Measurements from ENCODE around the gene SKAP2.

The SKAP2 gene

GRCh38 chr7:26673271-26673670, 191.1 kb downstream of the SKAP2 start:
- H3K27ac ChIP-seq = no peak overlapping the region
- no peak for DNase-seq (ENCODE audit: low read depth, low spot score)

DNA sequence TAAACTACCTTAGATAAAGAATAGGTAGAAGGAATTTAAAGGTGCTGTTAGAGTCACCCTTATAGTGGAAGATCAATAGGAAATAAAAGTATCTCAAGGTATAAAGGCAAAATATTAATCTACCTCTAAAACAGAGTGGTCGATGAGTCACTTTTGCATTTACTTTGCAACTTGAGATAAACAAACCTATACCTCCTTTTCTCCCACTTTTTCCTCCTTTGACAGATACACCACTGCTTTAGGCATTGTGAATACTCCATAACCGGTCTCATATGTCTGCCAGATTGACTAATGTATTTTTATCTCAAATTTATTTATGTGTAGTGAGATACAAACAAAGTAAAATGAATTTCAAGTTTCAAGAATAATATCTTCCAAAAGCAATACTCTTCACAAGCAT, 193.5 kb downstream of the SKAP2 start:
- no peak for DNase-seq (ENCODE audit: low read depth, low spot score)
- no peak overlapping the region for H3K27ac ChIP-seq

DNA sequence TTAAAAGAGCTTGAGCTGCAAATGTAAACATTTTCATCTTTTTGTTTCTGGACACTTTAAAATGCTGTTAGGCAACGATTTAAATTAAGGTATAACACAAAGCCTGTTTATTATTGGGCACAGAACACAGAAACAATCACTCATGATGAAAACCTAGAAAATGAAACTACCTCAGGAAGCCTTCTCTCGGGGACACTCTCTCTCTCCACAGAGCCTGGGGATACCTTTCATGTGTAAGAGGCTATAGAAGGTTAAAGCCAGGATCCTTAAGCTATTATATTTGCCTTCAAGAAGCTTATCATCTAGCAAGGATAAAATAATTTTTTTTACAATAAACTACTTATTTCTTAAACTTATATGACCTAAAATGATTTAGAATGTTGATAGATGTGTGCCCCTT, 194.1 kb downstream of the SKAP2 start:
- DNase-seq (ENCODE audit: low read depth, low spot score) = no peak

GRCh38 chr7:26668821-26669220, 195.6 kb downstream of the SKAP2 start:
- no peak for DNase-seq (ENCODE audit: low read depth, low spot score)
- no peak overlapping the region for H3K27ac ChIP-seq

More for the DNA sequence above, 194.1 kb downstream of the SKAP2 start:
- H3K27ac ChIP-seq = no peak overlapping the region

DNA sequence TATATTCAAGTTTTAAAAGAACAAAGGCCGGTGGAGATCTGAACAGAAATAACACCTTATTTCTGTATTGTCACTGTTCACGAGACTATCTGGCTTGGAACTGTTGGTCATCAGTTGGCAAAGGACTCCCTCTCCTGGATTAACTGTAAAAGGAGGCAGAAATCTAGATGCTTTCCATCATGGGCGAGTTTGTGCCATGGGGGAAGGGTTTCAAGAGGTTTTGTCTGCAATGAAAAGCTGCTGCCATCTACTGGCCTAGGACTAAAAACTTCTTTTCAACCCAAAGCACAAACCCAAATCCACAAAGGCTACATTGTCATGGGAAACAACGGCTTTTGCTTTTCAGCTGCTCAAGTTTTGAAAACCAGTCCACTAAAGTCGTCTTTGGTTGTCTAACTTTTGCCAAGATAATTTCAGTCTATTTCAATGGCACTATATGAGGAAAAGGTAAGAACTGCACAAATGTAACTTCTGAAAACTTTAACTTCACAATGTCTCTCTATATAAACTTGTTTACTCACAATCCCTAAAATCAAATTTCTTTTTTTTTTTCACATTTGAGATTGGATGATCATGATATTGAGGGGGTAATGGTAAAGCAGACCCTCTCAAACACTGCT, 196.8 kb downstream of the SKAP2 start:
- peak; percentile 34 for DNase-seq (ENCODE audit: low read depth, low spot score)
- H3K27ac ChIP-seq = no peak overlapping the region

DNA sequence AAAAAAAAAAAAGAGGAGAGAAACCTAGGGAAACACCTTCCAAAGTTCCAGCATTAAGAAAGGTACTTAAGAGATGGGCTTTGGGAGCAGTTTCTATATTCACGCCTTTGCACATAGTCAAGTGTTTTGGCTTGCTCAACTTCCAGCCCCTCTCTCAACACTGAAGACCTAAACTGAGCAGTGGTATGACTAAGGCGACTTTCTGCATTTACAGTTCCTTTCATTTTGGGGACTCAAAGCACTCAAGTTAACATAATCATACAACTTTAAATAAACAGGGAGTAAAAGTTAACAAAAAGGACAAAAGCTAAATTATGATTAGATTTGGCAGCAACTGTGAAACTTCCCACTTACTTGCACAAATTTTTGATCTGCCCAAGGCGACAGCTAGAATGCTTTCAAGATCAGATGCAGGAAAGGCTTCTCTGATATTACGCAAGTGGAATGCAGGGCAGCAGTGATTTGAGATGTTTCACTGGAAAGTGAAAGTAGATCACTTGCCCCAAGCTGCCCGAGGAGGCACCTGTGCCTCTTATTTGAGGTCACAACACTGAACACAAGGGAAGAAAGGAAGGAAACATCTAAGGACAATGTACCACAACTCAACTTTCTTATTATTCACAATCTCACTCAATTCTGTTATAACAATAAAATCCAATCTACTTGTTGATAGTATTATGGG, 199.5 kb downstream of the SKAP2 start:
- no peak for DNase-seq (ENCODE audit: low read depth, low spot score)
- H3K27ac ChIP-seq = no peak overlapping the region

GRCh38 chr7:26664274-26664673, 200.1 kb downstream of the SKAP2 start:
- no peak for DNase-seq (ENCODE audit: low read depth, low spot score)

GRCh38 chr7:26663874-26664273, 200.5 kb downstream of the SKAP2 start:
- no peak overlapping the region for H3K27ac ChIP-seq
- DNase-seq (ENCODE audit: low read depth, low spot score) = no peak

More at GRCh38 chr7:26664274-26664673, 200.1 kb downstream of the SKAP2 start:
- no peak overlapping the region for H3K27ac ChIP-seq

DNA sequence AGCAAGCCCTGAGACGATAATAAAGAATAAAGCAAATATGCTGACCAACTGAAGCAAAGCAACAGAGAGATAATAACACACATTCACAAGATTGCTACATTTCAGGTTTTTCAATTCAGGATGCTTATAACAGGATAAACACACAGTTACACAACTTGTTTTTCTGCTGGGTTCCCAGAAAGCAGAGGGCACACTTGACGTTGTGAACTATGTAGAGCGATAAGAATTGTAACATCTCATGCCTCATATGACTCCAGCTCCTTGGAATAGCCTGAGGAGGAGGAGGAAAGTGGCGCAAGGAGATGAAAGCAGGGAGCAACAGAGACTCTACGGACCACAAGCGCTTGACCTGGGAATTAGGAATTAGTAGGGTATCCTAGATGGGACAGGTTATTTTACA, 201.7 kb downstream of the SKAP2 start:
- H3K27ac ChIP-seq = no peak overlapping the region
- DNase-seq (ENCODE audit: low read depth, low spot score) = no peak

GRCh38 chr7:26659121-26659520, 205.3 kb downstream of the SKAP2 start:
- no peak overlapping the region for H3K27ac ChIP-seq
- no peak for DNase-seq (ENCODE audit: low read depth, low spot score)

- no peak for DNase-seq (ENCODE audit: low read depth, low spot score)
- no peak overlapping the region for H3K27ac ChIP-seq
Measured at GRCh38 chr7:26658389-26659084, 205.9 kb downstream of the SKAP2 start.

GRCh38 chr7:26657686-26658388, 206.6 kb downstream of the SKAP2 start:
- H3K27ac ChIP-seq = no peak overlapping the region
- DNase-seq (ENCODE audit: low read depth, low spot score) = no peak

DNA sequence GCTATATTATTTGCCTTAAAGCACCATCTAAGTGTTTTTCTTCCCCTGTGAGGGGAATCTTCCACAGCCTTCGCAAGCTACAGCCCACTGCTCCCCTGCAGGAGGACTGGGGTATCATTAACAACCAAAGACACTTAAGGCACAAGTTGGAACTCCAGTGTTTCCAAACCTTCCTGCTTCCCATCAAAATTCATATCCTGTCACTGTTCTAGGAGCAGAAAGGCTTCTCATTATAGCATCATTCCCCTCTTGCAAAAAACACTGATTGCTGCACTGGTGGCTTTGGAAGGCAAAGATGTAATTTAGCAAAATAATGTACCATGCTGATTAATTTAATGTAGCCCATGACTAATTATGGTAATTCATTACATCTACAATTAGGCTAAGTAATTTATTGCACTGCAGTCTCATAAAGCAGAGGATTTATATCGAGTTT, 207.2 kb downstream of the SKAP2 start:
- no peak for DNase-seq (ENCODE audit: low read depth, low spot score)
- no peak overlapping the region for H3K27ac ChIP-seq

DNA sequence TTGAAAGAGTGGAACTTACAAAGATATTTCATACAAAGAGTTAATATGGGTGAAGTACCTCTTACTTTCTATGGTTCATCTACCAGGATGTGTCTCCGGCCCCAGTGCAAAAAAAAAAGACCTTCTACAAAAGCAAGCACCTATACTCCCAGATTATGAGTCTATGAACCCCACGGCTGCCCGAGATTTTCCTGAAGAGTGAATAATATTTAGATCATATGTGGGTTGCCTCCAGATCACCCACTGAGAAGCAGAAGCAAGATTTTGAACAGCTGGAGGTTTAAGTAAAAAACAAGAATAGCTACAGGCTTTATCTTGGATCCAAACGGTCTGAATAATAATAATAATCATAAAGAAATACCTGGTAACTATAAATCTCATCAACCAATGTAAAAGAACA, 207.7 kb downstream of the SKAP2 start:
- no peak for DNase-seq (ENCODE audit: low read depth, low spot score)

GRCh38 chr7:26655781-26656180, 208.6 kb downstream of the SKAP2 start:
- no peak for DNase-seq (ENCODE audit: low read depth, low spot score)
- H3K27ac ChIP-seq = no peak overlapping the region

More for the DNA sequence above, 207.7 kb downstream of the SKAP2 start:
- H3K27ac ChIP-seq = no peak overlapping the region

DNA sequence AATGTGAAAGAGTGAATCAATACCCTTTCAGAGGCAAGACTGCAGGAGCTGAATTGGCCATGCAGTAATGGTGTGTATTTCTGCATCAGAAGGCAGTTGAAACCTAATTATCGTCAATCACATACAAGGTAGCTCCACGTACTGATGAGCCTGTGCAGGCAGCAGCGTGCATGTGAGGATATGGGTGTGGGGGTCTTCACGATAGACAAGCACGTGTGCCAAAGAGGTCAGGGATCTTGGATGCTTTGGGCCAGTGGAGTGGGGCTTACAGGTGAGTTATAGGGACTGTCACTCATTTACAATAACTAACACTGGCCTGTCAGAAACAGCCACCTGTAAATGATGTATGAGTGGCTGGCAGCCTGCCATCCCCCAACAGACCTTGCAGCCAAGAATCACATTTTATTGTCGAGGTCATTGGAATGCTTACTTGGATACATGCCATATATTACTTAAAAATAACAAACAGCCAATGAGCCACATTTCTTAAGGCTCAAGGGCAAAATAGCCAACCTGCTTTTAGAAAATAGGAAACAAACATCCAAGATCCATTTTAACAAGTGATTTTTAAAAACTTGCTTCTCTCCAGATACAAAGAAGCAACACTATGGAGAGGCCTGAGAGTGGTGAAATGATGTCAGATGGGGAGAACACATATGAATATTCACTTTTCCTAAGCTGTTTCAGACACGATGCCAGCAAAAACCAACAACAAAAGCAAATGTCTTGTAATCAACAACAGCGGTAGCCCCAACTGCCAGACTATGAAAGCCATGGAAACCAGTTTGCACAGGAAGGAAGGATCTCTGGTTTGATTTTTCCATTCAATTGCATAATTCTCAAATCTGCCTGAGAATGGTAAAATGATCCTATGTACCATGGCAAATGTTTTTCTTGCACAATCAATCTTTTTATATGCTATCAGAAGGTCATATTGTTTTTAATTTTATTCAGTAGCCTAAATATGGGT, 210.7 kb downstream of the SKAP2 start:
- no peak overlapping the region for H3K27ac ChIP-seq
- DNase-seq (ENCODE audit: low read depth, low spot score) = peak; percentile 24

DNA sequence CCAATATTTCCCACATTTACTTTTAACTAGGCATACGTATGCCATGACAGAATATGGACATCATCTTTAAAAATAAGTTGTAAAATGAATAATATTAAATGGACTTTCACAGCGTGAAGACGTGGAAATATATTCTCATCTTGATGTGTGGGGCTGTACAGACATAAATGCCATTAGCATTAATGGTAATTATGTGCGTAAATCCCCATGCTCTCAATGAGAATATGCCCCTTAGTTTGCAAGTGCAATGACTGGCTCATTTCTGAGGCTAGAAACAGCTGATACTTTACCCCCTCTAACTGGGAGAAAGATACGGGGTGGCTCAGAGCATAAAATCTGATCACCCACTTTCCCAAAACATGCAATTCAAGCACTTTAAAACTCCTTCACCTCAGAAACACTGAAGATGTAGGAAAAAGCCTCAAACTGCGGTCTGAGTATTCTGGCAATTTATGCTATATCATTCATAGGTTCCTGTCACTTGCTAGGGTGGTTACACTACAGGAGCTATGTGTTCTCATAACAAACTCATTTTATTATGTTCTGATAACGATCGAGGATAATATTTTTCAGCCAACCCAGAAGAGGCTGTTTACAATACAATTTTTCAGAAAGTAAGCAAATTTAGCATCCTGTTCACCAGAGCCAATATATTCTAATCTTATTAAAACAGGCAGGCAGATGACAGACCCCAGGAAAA, 211.8 kb downstream of the SKAP2 start:
- DNase-seq (ENCODE audit: low read depth, low spot score) = no peak
- H3K27ac ChIP-seq = no peak overlapping the region

DNA sequence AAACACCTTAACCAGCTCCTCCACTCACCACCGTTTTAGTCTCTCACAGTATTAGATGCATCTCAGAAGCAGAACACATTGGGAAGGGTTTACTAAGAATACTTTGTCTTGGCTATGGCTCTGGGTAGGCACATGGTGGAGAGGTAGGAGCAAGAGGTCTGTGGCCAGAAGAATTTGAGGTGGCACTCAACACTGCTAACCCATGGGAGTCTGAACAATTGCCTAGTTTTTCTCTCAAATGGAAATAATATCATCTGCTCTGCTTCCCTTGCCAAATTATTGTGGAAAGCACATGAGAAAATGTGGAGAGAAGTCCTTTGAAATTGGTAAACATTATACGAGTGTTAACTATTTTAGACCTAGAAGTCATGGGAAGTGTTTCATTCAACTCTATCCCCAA, 214.3 kb downstream of the SKAP2 start:
- no peak for DNase-seq (ENCODE audit: low read depth, low spot score)
- no peak overlapping the region for H3K27ac ChIP-seq

- DNase-seq (ENCODE audit: low read depth, low spot score) = no peak
- no peak overlapping the region for H3K27ac ChIP-seq
Measured at GRCh38 chr7:26649388-26649787, 215.0 kb downstream of the SKAP2 start.

Data from epithelial cell of prostate (primary cell).